NCI-H2171 (cell line): ENCODE data around the gene UCK1.
"Not testable (repeated sequence)": the region's sequence is repeated elsewhere in the genome, so short reads cannot be mapped to it uniquely, and the experiment has no call there.

Experiments used
- DNase-seq: peaks from one replicate; lab custom pipeline; 2025; lab: John Stamatoyannopoulos, UW

Gene UCK1

GRCh38 chr9:131554087-131554842 lies 23.2 kb upstream of the UCK1 start:
- DNase-seq = no peak

GRCh38 chr9:131552030-131552429 lies 21.0 kb upstream of the UCK1 start:
- no peak for DNase-seq

DNA sequence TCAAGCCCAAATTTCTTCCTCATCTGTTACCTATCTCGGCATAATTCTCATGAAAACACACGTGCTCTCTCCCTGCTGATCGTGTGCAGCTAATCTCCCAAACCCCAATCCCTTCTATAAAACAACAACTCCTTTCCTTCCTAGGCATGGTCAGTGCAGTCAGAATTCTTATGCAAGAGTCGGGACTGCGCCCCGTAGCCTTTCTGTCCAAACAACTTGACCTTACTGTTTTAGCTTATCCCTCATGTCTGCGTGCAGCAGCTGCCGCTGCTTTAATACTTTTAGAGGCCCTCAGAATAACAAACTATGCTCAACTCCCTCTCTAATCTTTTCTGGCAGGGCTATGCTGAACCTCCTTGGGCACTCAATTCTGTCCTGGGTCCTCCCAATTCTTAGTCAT lies 19.4 kb upstream of the UCK1 start:
- DNase-seq = not testable (repeated sequence)

DNA sequence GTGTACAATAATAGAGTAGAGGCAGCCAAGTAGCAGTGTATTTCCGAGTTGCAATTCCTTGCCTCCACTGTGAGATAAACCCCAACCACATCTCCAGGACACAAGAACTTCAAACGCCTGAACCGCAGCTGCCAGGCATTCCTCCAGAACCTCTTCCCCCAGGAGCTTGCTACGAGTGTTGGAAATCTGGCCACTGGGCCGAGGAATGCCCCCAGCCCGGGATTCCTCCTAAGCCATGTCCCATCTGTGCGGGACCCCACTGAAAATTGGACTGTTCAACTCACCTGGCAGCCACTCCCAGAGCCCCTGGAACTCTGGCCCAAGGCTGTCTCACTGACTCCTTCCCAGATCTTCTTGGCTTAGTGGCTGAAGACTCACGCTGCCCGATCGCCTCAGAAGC lies 18.1 kb upstream of the UCK1 start:
- DNase-seq = not testable (repeated sequence)

- peak; percentile 92 for DNase-seq
Observed at GRCh38 chr9:131546336-131547084, 15.4 kb upstream of the UCK1 start.

DNA sequence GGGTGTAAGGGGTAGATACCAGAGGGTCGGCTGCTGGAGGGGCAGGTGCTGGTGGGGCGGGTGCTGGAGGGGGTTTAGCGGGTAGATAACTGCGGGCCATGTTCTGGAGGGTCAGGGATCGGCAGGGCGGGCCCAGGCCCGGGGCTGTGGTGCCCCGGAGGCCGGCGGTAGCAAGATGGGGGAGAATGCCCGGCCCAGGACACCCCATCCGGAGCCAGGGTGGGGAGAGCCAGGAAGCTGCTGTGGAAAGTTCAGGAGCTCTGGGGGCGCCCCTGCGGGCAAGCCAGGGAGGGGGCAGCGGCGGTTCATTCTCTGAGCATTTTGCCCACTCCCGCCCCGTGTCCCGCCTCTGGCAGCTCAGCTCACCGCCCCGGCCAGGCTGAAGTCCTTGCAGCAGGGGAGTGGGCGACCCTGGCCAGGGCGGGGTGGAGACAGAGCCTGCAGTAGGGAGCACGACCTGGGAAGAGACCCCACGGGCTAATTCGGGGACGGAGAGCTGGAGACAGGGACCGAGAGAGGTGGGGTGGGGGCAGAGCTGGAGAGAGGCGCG lies 14.8 kb upstream of the UCK1 start:
- no peak for DNase-seq

GRCh38 chr9:131545003-131545785 lies 14.1 kb upstream of the UCK1 start, which contains the start of gene PRRT1B:
Gene PRRT1B, plus strand, starts transcription at chr9:131545523. Its CDS starts 93 bp downstream, at chr9:131545616.
- no peak for DNase-seq

- no peak for DNase-seq
Observed at GRCh38 chr9:131543141-131543540, 12.1 kb upstream of the UCK1 start.

DNA sequence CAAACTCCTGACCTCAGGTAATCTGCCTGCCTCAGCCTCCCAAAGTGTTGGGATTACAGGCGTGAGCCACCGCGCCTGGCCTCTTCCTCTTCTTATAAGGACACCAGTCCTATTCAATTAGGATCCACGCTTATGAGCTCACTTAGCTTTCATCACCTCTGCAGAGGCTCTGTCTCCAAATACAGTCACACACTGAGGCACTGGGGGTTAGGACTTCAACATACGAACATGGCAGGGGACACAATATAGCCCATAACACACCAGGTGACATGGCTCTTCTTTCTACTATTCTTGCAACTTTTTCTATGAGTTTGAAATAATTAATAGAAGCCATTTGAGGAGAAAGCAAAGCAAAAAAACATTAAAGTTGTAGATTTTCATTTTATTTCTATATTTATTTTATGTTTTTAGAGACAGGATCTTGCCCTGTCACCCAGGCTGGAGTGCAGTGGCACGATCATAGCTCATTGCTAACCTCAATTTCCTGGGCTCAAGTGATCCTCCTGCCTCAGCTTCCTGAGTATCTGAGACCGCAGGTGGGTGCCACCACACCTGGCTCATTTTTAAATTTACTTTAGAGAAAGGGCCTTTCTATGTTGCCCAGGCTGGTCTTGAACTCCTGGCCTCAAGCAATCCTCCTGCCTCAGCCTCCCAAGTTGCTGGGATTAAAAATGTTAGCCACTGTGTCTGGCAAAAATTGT lies 8.3 kb upstream of the UCK1 start:
- DNase-seq = no peak

DNA sequence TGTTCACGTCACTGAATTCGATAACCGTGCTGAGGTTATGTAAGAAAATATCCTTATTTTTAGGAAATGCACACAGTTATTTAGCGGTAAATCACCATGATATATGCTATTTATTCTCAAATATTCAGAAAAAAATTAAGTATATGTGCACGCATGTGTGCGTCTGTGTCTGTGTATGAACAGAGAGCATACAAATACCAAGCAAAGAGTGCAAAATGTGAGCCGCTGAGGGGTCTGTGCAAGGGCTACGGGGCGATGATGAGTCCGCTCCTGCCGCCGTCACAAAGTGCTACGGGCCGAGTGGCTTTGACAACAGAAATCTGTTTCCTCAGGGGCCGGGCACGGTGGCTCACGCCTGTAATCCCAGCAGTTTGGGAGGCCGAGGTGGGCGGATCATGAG lies 6.9 kb upstream of the UCK1 start:
- no peak for DNase-seq

GRCh38 chr9:131534721-131535237 lies 3.7 kb upstream of the UCK1 start:
- no peak for DNase-seq

DNA sequence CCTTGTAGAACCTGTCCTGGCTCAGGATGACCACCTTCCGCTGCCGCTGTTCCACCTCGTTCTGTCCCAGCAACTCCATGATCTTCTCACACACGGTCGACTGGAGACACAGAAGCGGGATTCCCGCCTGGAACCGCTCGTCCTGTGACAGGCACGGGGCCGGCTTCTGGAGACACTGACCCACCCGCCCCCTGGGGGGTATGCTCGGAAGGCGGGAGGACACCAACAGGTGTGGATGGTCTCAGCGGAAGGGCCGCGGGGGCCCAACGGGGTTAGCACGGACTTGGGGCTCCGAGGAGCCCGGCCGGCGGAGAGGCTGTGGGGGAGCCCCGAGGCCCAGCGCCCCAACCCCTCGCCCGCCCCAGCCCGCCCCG lies 530 bp downstream of the UCK1 start:
- DNase-seq = peak; percentile 18

GRCh38 chr9:131529597-131530545 lies 1.2 kb downstream of the UCK1 start:
- DNase-seq = no peak

- DNase-seq = no peak
Observed at GRCh38 chr9:131528886-131529505, 2.1 kb downstream of the UCK1 start.

DNA sequence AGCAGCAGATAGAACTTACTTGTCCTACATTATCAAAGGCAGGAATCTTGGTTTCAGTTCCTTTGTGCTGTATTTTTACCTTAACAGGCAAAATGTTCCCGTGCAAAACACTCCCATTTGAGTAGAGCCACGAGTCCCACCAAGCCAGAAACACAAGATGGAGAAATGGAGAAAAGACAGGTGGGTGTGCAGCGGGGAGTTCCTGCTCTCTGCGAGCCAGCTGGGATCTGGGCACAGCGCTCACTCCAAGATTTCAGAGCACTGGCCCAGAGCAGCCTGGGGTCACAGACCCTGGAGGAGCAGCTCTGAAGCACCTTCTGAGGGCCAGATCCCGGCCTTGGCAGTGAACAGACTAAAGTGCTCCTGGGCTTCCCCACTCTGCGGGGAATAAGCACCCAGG lies 2.9 kb downstream of the UCK1 start:
- no peak for DNase-seq

- DNase-seq = no peak
Observed at GRCh38 chr9:131525643-131526565, 5.2 kb downstream of the UCK1 start.

DNA sequence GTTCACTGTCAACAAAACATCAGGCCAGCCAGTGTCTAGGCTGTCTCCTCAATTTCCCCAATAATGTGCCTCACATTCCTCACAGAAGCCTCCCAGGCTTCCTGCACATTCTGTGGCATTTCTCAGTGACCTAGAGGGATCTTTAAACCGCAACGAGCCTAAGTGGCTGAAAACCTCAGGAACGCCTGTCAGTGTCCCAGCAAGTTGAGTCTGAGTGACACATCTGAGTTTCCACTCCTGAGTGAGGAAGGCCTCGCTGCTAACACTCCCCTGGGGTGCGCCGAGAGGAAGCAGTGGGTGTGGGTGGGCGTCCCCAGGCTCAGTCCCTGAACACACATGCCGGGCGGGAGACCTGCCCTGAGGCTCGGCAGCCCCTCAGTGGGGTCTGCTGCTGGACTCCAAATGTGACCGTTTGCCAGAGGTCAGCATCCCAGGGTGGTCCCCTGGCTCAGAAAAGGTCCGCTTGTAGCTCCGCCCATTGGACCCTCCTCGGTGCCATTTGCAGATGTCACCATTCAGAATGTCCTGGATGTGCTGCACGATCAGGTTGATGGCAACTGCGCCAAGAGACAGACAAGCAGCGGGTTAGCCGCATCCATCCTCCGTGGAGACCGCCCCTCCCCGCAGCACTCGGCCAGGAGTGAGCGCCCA lies 6.3 kb downstream of the UCK1 start:
- no peak for DNase-seq
